ENCODE measurements around the gene KDM5B. TPM values are rescaled to one million over a fixed set of nuclear protein-coding genes. Genes with fewer than 3 reads are reported as not detected.

The KDM5B gene
- total and polyA plus RNA-seq, 2 of the 8 experiments (the other 6 are each of a cell fraction or from before 2014, with no cell fraction given): 73.3 to 210 TPM

GRCh38 chr1:202750024-202750423 lies 58.2 kb downstream of the KDM5B start (continued):
- TF ChIP-seq CBX5 (IDR thresholded peaks at IDR 0.05; ENCODE audit: low read depth, low read length) (no peak), CEBPB (IDR thresholded peaks at IDR 0.05; ENCODE audit: low read depth, low read length) (no peak)

Measured in H1 (cell line).